HG02798 (cell line): Measurements from ENCODE around the gene TCTA.

Experiments used
- ATAC-seq: cut with Tn5 transposase; IDR thresholded peaks from one replicate; pipeline ENCODE4 v1.9.1; 2021; ENCODE audit warnings: mild to moderate bottlenecking; ENCODE audit not compliant: unreplicated experiment, poor library complexity

Gene TCTA

GRCh38 chr3:49410066-49410845 lies 2.0 kb upstream of the TCTA start:
- ATAC-seq = no peak

- no peak for ATAC-seq
Measured at GRCh38 chr3:49410846-49411534, 1.2 kb upstream of the TCTA start.

- ATAC-seq = peak; percentile 28
Measured at GRCh38 chr3:49411535-49411967, 672 bp upstream of the TCTA start.

- no peak for ATAC-seq
Measured at GRCh38 chr3:49412632-49413337, 562 bp downstream of the TCTA start.

- ATAC-seq = no peak
Measured at GRCh38 chr3:49413338-49413734, 1.1 kb downstream of the TCTA start.

- ATAC-seq = no peak
Measured at GRCh38 chr3:49414753-49415152, 2.5 kb downstream of the TCTA start.

GRCh38 chr3:49415931-49416601 lies 3.8 kb downstream of the TCTA start:
- no peak for ATAC-seq

- ATAC-seq = no peak
Measured at GRCh38 chr3:49416867-49417266, 4.6 kb downstream of the TCTA start.

GRCh38 chr3:49417516-49418120 lies 5.4 kb downstream of the TCTA start:
- ATAC-seq = no peak

GRCh38 chr3:49421890-49422378 lies 9.7 kb downstream of the TCTA start:
- ATAC-seq = no peak

GRCh38 chr3:49422379-49423248 lies 10.4 kb downstream of the TCTA start, which contains the start of gene AMT:
AMT (minus strand) TSS chr3:49422473; CDS start chr3:49422450, 23 bp downstream.
- ATAC-seq = no peak

GRCh38 chr3:49424816-49425215 lies 12.6 kb downstream of the TCTA start:
- ATAC-seq = no peak

GRCh38 chr3:49427586-49427985 lies 15.4 kb downstream of the TCTA start:
- no peak for ATAC-seq

- no peak for ATAC-seq
Measured at GRCh38 chr3:49428752-49429080, 16.5 kb downstream of the TCTA start.

GRCh38 chr3:49434731-49435130 lies 22.5 kb downstream of the TCTA start:
- ATAC-seq = no peak

GRCh38 chr3:49445391-49445790 lies 33.2 kb downstream of the TCTA start:
- no peak for ATAC-seq

- ATAC-seq = no peak
Measured at GRCh38 chr3:49453621-49454020, 41.4 kb downstream of the TCTA start.

- ATAC-seq = no peak
Measured at GRCh38 chr3:49454458-49454857, 42.2 kb downstream of the TCTA start.
